HG03135 (cell line): ENCODE data around the gene ARHGEF11.

Source experiments
- ATAC-seq: cut with Tn5 transposase; IDR thresholded peaks from one replicate; pipeline ENCODE4 v1.9.1; 2021; ENCODE audit warnings: mild to moderate bottlenecking, moderate library complexity; ENCODE audit not compliant: unreplicated experiment

The ARHGEF11 gene

GRCh38 chr1:156912861-156913808, 132.4 kb downstream of the ARHGEF11 start:
- no peak for ATAC-seq

DNA sequence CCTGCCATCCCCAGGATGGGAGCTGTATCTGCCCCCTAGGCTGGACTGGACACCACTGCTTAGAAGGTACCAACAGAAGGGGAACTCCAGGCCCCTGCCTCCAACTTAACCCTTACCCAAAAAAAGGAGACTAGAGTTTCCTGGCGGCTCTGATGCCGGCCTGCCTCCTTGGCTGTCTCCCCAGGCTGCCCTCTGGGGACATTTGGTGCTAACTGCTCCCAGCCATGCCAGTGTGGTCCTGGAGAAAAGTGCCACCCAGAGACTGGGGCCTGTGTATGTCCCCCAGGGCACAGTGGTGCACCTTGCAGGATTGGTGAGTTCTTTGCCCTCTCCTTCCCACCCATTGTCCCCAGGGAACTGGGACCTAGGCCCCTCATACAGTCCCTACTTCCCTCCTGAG, 133.2 kb downstream of the ARHGEF11 start:
- no peak for ATAC-seq

- ATAC-seq, result no peak
Measured at GRCh38 chr1:156911577-156912298, 133.8 kb downstream of the ARHGEF11 start.

GRCh38 chr1:156910309-156910782, 135.2 kb downstream of the ARHGEF11 start:
- ATAC-seq, result no peak

GRCh38 chr1:156909671-156910070, 135.9 kb downstream of the ARHGEF11 start:
- no peak for ATAC-seq

- no peak for ATAC-seq
Measured at GRCh38 chr1:156908955-156909354, 136.6 kb downstream of the ARHGEF11 start.

DNA sequence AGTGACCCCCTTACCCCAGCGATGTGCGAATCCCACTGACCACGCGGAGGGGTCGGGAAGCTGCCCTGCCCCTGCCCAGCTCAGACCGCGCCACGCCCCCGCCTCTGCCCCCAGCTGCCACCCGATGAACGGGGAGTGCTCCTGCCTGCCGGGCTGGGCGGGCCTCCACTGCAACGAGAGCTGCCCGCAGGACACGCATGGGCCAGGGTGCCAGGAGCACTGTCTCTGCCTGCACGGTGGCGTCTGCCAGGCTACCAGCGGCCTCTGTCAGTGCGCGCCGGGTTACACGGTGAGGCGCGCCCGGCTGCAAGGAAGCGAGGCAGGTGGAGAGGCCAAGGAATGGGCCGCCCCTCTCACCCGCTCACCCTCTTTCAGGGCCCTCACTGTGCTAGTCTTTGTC, 137.0 kb downstream of the ARHGEF11 start:
- no peak for ATAC-seq

DNA sequence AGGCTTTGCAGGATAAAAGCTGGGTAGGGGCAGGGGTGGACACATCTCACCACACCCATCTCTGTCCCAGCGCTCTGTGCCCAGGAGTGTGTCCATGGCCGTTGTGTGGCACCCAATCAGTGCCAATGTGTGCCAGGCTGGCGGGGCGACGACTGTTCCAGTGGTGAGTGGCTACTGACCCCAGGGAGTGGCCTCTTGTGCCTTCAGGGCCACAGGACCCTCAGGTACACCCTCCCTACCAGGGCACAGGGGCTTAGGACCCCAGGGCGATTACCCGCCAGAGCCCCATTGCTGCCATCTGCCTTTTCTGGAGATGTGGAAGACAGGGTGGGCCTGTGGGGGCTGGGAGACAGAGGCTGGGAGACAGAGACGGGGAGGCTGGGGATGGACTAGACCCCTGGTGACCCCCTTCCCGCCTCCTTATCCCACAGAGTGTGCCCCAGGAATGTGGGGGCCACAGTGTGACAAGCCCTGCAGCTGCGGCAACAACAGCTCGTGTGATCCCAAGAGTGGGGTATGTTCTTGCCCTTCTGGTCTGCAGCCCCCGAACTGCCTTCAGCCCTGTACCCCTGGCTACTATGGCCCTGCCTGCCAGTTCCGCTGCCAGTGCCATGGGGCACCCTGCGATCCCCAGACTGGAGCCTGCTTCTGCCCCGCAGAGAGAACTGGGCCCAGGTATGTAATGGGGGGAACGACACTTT, 139.2 kb downstream of the ARHGEF11 start:
- no peak for ATAC-seq

DNA sequence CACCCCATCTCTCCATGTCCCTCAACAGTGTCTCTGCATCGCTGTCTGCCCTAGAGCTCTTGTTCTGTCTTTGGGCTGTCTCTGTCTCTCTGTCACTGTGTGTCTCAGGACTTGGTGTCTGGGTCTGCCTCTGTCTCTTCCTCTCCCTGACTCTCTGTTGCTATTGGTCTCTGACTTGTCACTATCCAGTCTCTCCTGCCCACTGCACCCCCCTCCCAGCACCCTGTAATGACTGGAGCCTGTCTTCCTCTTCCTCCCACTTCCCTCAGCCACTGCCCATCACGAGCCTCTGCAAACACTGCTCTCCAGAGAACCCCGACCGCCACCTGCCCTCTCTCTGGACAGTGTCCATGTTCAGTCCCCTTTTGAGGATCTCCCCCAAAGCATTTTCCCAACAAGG, 139.9 kb downstream of the ARHGEF11 start:
- no peak for ATAC-seq

DNA sequence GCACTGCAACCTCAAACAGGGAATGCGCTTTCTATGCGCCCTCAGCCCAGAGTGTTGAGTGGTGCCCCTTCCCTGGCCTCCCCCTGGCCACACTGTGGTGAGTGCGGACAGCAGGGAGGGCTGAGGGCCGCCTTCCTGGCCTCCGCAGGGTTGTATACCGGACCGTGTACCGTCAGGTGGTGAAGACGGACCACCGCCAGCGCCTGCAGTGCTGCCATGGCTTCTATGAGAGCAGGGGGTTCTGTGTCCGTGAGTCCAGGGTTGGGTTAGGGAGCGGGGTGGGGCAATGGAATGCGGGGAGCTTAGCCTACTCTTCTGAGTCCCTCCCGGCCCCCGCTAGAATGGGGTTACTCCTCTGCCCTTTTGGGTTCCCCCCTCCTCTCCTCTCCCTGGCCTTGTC, 140.4 kb downstream of the ARHGEF11 start:
- ATAC-seq, result no peak

- ATAC-seq, result no peak
Measured at GRCh38 chr1:156904187-156904959, 141.2 kb downstream of the ARHGEF11 start.

DNA sequence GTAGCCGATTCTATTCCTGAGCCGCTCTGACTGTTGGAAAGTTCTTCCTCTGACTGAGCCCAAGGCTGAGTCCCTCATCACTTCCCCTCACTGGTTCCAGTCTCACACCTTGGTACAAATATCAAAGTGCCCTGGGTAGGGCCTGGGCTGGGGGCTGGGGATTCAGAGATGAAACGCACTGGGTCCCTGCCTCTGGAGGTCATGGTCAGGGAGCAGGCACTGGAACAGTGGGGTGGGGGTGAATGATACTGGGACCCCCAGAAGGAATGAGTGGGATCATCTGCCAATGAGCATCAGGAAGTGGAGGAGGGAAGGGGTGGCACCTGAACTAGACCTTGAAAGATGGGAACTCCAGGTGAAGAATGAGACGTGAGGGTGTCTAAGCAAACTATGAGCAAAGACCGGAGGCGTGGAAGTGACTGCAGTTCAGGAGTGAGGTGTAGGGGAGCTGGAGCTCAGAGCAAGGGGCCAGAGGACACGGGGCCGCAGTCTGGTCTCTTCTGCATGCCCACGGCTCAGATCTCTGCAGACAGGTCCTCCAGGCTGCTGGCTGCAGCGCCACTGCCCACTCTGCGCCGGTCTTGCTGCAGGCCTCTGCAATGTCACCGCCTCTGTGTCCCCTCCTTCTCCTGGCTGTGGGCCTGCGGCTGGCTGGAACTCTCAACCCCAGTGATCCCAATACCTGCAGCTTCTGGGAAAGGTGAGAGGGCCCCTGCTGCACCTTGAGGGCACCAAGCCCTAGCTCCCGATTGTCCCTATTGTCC, 142.0 kb downstream of the ARHGEF11 start:
- no peak for ATAC-seq

GRCh38 chr1:156901966-156902915, 143.3 kb downstream of the ARHGEF11 start:
- no peak for ATAC-seq

DNA sequence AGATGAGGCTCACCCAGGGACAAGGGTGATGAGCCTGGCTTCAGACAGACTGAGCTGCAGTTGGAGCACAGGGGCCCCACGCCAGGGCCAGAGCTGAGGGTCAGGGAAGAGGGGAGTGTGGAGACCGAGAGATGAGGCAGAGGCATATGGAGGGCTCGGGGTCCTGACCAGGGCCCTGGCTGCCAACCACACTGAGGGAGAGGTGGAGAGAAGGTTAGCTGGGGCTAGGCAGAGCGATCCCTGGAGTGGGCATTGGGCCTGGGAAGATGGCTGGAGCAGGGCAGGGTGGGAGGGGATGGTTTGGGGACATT, 144.0 kb downstream of the ARHGEF11 start:
- no peak for ATAC-seq

GRCh38 chr1:156900896-156901589, 144.5 kb downstream of the ARHGEF11 start:
- no peak for ATAC-seq

GRCh38 chr1:156899956-156900718, 145.4 kb downstream of the ARHGEF11 start:
- no peak for ATAC-seq

DNA sequence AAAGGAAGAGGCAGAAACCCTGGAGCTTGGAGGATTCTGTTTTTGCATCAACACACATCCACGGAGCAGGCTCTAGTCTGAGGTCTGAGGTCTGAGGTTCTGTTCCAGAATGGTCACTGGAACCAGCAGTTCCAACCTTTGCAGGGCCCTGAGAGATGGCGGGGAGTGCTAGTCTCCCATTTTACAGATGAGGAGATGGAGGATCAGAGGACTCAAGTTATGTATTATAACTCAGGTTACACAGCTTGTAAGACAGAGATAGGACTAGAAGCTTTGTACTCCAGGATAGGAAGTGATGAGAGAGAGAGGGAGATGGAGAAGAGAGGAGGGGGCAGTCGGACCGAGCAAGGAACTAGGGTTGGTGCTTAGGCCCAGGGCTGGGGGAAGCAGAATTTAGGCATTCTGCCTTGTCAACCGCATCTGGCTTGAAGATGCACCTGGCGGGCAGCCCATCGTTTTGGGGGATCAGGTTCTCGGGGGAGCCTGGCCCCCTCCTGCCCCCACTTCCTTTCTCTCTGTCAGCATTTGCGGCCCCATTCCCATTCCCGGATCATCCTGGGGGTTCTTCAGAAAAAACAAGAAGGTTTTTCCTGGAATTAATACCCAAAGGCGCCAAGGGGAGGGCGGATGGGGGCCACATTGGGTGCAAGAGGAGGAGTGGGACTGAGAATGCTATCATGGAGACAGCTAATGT, 146.4 kb downstream of the ARHGEF11 start:
- no peak for ATAC-seq
